ENCODE data around the gene ACOX1. TPM values are rescaled to one million over a fixed set of nuclear protein-coding genes. Genes with fewer than 3 reads are reported as not detected.
A peak's percentile ranks its signal among the peaks of the same experiment; 100 is the strongest.

Gene ACOX1
- total and polyA plus RNA-seq, 2 of the 13 experiments (the other 11 are each of a cell fraction or from before 2014, with no cell fraction given), result 86.4 to 120 TPM

DNA sequence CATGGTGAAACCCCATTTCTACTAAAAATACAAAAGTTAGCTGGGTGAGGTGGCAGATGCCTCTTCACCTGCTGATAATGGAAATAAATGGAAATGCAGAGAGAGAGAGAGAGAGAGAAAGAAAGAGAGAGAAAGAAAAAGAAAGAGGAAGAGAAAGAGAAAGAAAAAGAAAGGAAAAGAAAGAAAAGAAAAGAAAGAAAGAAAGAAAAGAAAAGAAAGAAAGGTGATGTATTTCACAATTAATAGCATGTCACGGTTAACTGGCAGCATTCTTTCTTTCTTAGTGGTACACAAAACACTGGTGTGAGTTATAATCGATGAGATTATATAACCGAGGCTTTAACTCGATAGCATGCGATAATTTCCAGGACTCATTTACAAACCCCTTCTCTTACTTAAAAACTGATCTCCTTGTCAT lies 3.2 kb downstream of the ACOX1 start (continued):
- TF ChIP-seq EP300 (IDR thresholded peaks at IDR 0.05; ENCODE audit: low read depth in 2 of 2, low read length in 2 of 2) (no peak), EP300 (CRISPR knock-in tag; IDR thresholded peaks at IDR 0.05; ENCODE audit: borderline replicate concordance) (no peak), ZNF256 (CRISPR knock-in tag; conservative IDR thresholded peaks at IDR 0.05) (no peak), ZNF652 (CRISPR knock-in tag; IDR thresholded peaks at IDR 0.05; ENCODE audit: borderline replicate concordance, low read depth) (peak; percentile 22; the same call in 1 of the 2 replicates), KLF11 (CRISPR knock-in tag; IDR thresholded peaks at IDR 0.05) (0 out of 2 replicates have a peak, but pooled peaks have one; percentile 18), ESRRA (CRISPR knock-in tag; IDR thresholded peaks at IDR 0.05; ENCODE audit: low read depth) (0 out of 2 replicates have a peak, but pooled peaks have one; percentile 12), TRAFD1 (CRISPR knock-in tag; IDR thresholded peaks at IDR 0.05; ENCODE audit: borderline replicate concordance) (no peak), ZFP36L2 (CRISPR knock-in tag; IDR thresholded peaks at IDR 0.05) (no peak), THAP8 (CRISPR knock-in tag; IDR thresholded peaks at IDR 0.05; ENCODE audit: borderline replicate concordance) (no peak), KDM3A (CRISPR knock-in tag; IDR thresholded peaks at IDR 0.05; ENCODE audit: low read depth) (no peak), SMARCC2 (IDR thresholded peaks at IDR 0.05) (0 out of 2 replicates have a peak, but pooled peaks have one; percentile 46), CBX2 (IDR thresholded peaks at IDR 0.05; ENCODE audit: low read depth, low read length) (no peak), CBX2 (CRISPR knock-in tag; IDR thresholded peaks at IDR 0.05; ENCODE audit: low read depth) (no peak), KMT2B (CRISPR knock-in tag; IDR thresholded peaks at IDR 0.05) (no peak), CEBPB (IDR thresholded peaks at IDR 0.05; ENCODE audit: borderline replicate concordance, low read depth, low read length) (peak; percentile 33; the same call in 1 of the 2 replicates), RNF2 (conservative IDR thresholded peaks at IDR 0.05; ENCODE audit: low read depth) (no peak), ZNF501 (CRISPR knock-in tag; IDR thresholded peaks at IDR 0.05) (no peak), BCL6 (CRISPR knock-in tag; IDR thresholded peaks at IDR 0.05) (peak; percentile 86)
- TF ChIP-seq, protein P1, sequence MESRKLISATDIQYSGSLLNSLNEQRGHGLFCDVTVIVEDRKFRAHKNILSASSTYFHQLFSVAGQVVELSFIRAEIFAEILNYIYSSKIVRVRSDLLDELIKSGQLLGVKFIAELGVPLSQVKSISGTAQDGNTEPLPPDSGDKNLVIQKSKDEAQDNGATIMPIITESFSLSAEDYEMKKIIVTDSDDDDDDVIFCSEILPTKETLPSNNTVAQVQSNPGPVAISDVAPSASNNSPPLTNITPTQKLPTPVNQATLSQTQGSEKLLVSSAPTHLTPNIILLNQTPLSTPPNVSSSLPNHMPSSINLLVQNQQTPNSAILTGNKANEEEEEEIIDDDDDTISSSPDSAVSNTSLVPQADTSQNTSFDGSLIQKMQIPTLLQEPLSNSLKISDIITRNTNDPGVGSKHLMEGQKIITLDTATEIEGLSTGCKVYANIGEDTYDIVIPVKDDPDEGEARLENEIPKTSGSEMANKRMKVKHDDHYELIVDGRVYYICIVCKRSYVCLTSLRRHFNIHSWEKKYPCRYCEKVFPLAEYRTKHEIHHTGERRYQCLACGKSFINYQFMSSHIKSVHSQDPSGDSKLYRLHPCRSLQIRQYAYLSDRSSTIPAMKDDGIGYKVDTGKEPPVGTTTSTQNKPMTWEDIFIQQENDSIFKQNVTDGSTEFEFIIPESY (CRISPR knock-in tag; IDR thresholded peaks at IDR 0.05), result no peak
- TF ChIP-seq, protein P2, sequence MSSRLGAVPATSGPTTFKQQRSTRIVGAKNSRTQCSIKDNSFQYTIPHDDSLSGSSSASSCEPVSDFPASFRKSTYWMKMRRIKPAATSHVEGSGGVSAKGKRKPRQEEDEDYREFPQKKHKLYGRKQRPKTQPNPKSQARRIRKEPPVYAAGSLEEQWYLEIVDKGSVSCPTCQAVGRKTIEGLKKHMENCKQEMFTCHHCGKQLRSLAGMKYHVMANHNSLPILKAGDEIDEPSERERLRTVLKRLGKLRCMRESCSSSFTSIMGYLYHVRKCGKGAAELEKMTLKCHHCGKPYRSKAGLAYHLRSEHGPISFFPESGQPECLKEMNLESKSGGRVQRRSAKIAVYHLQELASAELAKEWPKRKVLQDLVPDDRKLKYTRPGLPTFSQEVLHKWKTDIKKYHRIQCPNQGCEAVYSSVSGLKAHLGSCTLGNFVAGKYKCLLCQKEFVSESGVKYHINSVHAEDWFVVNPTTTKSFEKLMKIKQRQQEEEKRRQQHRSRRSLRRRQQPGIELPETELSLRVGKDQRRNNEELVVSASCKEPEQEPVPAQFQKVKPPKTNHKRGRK (CRISPR knock-in tag; IDR thresholded peaks at IDR 0.05), result peak; percentile 95
- TF ChIP-seq, protein P3, sequence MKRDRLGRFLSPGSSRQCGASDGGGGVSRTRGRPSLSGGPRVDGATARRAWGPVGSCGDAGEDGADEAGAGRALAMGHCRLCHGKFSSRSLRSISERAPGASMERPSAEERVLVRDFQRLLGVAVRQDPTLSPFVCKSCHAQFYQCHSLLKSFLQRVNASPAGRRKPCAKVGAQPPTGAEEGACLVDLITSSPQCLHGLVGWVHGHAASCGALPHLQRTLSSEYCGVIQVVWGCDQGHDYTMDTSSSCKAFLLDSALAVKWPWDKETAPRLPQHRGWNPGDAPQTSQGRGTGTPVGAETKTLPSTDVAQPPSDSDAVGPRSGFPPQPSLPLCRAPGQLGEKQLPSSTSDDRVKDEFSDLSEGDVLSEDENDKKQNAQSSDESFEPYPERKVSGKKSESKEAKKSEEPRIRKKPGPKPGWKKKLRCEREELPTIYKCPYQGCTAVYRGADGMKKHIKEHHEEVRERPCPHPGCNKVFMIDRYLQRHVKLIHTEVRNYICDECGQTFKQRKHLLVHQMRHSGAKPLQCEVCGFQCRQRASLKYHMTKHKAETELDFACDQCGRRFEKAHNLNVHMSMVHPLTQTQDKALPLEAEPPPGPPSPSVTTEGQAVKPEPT (CRISPR knock-in tag; IDR thresholded peaks at IDR 0.05; ENCODE audit: low read depth), result no peak
